ENCODE measurements around the gene AMBP. TPM values are rescaled to one million over a fixed set of nuclear protein-coding genes. Genes with fewer than 3 reads are reported as not detected.
"Not testable (repeated sequence)": the region's sequence is repeated elsewhere in the genome, so short reads cannot be mapped to it uniquely, and the experiment has no call there.

AMBP gene
- total RNA-seq, 2 donors from 2014 or later, result not detected

DNA sequence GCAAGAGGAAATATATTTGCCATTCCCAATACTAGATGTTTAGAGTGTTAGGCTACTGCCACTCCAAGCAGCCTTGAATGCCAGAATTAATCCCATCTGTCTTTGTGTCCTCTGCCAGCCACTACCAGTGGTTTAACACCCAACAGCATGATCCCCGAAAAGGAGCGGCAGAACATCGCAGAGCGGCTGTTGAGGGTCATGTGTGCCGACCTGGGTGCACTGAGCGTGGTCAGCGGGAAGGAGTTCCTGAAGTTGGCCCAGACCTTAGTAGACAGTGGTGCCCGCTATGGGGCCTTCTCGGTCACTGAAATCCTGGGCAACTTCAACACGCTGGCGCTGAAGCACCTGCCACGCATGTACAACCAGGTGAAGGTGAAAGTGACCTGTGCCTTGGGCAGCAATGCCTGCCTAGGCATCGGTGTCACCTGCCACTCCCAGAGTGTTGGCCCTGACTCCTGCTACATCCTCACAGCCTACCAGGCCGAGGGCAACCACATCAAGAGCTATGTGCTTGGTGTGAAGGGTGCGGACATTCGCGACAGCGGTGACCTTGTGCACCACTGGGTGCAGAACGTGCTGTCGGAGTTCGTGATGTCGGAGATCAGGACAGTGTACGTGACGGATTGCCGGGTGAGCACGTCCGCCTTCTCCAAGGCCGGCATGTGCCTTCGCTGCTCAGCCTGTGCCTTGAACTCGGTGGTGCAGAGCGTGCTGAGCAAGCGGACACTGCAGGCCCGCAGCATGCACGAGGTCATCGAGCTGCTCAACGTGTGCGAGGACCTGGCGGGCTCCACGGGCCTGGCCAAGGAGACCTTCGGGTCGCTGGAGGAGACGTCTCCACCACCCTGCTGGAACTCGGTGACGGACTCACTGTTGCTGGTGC is 29.3 kb downstream of the AMBP start:
- TF ChIP-seq, protein P1, sequence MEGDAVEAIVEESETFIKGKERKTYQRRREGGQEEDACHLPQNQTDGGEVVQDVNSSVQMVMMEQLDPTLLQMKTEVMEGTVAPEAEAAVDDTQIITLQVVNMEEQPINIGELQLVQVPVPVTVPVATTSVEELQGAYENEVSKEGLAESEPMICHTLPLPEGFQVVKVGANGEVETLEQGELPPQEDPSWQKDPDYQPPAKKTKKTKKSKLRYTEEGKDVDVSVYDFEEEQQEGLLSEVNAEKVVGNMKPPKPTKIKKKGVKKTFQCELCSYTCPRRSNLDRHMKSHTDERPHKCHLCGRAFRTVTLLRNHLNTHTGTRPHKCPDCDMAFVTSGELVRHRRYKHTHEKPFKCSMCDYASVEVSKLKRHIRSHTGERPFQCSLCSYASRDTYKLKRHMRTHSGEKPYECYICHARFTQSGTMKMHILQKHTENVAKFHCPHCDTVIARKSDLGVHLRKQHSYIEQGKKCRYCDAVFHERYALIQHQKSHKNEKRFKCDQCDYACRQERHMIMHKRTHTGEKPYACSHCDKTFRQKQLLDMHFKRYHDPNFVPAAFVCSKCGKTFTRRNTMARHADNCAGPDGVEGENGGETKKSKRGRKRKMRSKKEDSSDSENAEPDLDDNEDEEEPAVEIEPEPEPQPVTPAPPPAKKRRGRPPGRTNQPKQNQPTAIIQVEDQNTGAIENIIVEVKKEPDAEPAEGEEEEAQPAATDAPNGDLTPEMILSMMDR (IDR thresholded peaks at IDR 0.05), result no peak
- Histone ChIP-seq H3K36me3 (peaks cover 24% of the 10 kb centered on the region), H3K27me3 (no peaks in the 10 kb centered on the region), H3K4me3 (no peak overlapping the region), H3K9me3 (no peaks in the 10 kb centered on the region), H3K27ac (no peak overlapping the region), H3K4me1 (no peaks in the 10 kb centered on the region)
- DNase-seq (ENCODE audit: low spot score), result peak; percentile 13

DNA sequence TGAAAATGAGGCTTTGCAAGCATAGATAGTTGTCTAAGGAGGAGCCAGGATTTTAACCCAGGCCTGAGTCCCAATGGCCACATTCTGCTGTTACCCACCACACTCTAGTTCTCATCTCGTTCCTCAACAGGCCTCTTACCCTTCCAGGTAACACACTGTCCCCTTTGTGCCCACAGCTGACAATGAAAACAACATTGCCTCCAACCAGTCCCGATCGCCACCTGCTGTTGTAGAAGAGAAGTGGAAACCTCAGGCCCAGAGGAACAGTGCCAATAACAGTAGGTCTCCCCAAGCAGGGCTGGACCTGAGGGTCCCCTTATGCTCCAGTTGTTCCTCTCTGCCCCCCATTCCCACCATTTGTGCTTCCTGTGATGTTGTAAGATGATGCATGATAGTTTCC is 30.4 kb downstream of the AMBP start:
- Histone ChIP-seq H3K36me3 (peaks cover 24% of the 10 kb centered on the region), H3K4me3 (no peak overlapping the region), H3K27me3 (no peaks in the 10 kb centered on the region), H3K4me1 (no peaks in the 10 kb centered on the region), H3K9me3 (no peaks in the 10 kb centered on the region), H3K27ac (no peak overlapping the region)
- TF ChIP-seq, protein P1 (IDR thresholded peaks at IDR 0.05), result peak in 1 of 2 donors; percentile 21
- peak; percentile 42 for DNase-seq (ENCODE audit: low spot score)

DNA sequence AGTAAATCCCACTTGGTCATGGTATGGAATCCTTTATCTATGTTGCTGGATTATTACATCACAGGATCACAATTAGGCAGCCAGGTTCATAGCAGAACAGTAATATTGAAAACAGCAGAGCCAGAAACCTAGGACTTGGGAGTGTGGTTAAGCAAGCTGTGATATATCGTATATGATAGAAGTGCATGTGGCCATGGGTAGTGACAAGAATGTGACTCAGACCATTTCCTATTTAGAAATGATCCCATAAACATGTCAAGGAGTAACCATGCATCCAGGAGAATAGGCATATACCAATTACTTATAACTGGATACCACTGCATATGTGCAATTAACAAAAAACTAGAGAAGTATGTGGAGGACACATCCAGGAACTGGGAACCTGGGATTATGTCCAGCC is 31.2 kb downstream of the AMBP start:
- TF ChIP-seq, protein P1 (IDR thresholded peaks at IDR 0.05), result no peak
- Histone ChIP-seq H3K4me1 (no peaks in the 10 kb centered on the region), H3K9me3 (no peaks in the 10 kb centered on the region), H3K27ac (no peak overlapping the region), H3K4me3 (no peak overlapping the region), H3K27me3 (no peaks in the 10 kb centered on the region), H3K36me3 (peaks cover 24% of the 10 kb centered on the region)
- no peak for DNase-seq (ENCODE audit: low spot score)

DNA sequence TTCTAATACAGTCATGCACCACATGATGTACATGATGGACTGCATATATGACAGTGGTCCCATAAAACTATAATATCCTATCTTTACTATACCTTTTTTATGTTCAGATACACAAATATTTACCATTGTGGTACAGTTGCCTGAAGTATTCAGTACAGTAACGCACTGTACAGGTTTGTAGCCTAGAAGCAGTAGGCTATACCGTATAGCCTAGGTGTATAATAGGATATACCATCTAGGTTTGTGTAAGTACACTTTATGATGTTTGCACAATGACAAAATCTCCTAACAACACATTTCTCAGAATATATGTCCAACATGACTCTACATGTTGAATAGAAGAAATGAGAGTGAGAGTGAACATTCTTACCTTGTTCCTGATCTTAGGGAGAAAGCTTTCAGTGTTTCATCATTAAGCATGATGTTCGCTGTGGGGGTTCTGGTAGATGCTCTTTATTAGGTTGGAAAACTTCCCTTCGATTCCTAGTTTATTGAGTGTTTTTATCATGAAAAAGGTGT is 31.8 kb downstream of the AMBP start:
- H3K27me3 ChIP-seq, result no peaks in the 10 kb centered on the region
- no peak overlapping the region for H3K4me3 ChIP-seq
- no peaks in the 10 kb centered on the region for H3K9me3 ChIP-seq
- no peak for DNase-seq (ENCODE audit: low spot score)
- H3K27ac ChIP-seq, result no peak overlapping the region
- H3K4me1 ChIP-seq, result no peaks in the 10 kb centered on the region
- TF ChIP-seq, protein P1 (IDR thresholded peaks at IDR 0.05), result no peak
- H3K36me3 ChIP-seq, result peaks cover 24% of the 10 kb centered on the region

DNA sequence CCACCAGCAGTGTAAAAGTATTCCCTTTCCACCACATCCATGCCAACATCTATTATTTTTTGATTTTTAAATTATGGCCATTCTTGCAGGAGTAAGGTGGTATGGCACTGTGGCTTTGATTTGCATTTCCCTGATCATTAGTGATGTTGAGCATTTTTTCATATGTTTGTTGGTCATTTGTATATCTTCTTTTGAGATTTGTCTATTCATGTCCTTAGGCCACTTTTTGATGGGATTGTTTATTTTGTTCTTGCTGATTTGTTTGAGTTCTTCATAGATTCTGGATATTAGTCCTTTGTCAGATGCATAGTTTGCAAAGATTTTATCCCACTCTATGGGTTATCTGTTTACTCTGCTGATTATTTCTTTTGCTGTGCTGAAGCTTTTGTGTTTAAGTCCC is 34.4 kb downstream of the AMBP start:
- not testable (repeated sequence) for H3K27ac ChIP-seq; DNase-seq (ENCODE audit: low spot score); H3K9me3 ChIP-seq; H3K4me3 ChIP-seq; H3K4me1 ChIP-seq; H3K36me3 ChIP-seq; H3K27me3 ChIP-seq

DNA sequence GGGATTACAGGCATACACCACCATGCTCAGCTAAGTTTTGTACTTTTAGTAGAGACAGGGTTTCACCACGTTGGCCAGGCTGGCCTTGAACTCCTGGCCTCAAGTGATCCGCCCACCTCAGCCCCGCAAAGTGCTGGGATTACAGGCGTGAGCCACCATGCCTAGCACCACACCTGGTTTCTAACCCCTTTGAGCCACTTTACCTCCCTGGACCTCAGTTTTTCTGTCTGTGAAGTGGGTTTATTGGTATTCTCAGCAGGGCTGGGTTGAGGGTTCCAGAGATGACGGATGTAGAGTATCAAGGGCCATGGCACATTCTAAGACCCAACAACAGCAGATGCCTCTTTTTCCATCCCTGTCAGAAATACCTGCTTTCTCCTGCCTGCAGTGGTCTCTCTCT is 38.6 kb downstream of the AMBP start:
- no peaks in the 10 kb centered on the region for H3K9me3 ChIP-seq
- H3K4me1 ChIP-seq, result no peaks in the 10 kb centered on the region
- TF ChIP-seq, protein P1 (IDR thresholded peaks at IDR 0.05), result no peak
- no peaks in the 10 kb centered on the region for H3K27me3 ChIP-seq
- DNase-seq (ENCODE audit: low spot score), result no peak
- no peak overlapping the region for H3K4me3 ChIP-seq
- H3K27ac ChIP-seq, result no peak overlapping the region
- H3K36me3 ChIP-seq, result peaks cover 15% of the 10 kb centered on the region

Data from right atrium auricular region (tissue), 2 donors.